Activated naive CD8-positive, alpha-beta T cell treated with anti-CD3 and anti-CD28 coated beads, Interleukin-2, amount 50 U/mL, for 16 hours (primary cell): ENCODE results near the gene ITGA8.
"Not testable (repeated sequence)": the region's sequence is repeated elsewhere in the genome, so short reads cannot be mapped to it uniquely, and the experiment has no call there.

Experiments used
- DNase-seq: peaks from one replicate; pipeline ENCODE4 v3.0.0-alpha.2; 2020; ENCODE audit warnings: low read depth, low spot score

The ITGA8 gene

DNA sequence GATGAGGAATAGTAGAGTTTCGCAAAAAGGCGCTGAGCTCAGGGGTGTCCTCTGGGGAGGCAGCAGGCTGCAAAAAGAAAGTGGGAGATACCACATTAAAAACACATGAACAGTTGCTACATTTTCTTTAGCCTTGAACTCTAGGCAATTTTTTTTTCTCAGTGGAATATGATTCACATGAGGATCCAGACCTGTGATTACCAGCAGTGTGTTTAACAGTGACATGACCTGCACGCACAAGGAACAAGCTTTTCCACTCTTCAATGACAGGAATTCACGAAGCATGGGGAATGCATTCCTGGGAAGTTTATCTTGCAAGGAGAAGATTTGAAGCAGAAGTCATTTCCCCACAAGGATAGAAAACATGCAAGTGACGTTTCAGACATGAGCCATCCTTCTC lies 161.6 kb downstream of the ITGA8 start:
- no peak for DNase-seq

DNA sequence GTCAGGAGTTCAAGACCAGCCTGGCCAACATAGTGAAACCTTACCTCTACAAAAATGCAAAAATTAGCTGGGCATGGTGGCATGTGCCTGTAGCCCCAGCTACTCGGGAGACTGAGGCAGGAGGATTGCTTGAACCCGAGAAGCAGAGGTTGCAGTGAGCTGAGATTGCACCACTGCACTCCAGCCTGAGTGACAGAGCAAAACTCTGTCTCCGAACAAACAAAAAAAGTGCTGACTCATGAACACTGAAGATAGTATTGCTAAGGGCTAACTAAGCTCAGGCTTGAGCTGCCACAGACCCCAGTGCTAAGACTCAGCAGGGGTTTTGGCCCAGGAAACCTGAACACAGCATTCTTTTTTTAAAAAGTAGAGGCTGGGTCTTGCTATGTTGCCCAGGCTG lies 162.6 kb downstream of the ITGA8 start:
- not testable (repeated sequence) for DNase-seq

DNA sequence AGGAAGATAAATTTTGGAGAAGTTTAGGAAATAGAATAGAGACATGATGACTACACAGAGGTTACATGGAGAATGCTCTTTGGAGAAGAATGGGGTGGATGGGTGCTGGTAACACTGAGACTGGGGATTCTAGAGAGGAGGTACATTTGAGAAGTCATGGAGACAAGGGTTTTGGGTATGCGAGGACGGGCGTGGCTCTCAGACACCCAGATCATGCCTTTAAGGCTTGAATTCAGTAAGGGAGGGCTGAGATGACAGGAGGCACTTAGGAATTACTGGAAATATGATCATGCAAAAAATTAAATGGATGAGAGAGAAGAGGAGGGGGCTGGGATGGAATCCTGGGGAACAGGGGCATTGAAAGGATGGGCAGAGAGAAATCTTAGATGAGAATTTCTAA lies 168.8 kb downstream of the ITGA8 start:
- no peak for DNase-seq

DNA sequence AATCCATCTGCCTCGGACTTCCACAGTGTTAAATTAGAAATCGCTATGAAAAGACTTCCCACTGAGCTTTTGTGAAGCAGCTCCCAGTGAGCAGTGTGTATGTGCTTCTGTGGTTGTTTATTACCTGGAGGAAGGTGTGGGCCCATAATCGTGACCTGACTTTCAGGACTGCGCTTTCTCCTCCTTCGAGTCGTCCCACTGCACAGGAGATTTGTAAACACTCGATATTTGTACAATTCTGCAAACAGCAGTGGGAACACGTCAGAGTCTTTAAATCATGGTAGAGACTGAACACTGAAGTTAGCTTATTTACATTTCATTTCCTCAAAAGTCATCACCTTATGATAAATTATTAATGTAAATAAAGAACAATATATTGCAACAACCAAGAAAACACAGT lies 171.4 kb downstream of the ITGA8 start:
- DNase-seq = no peak

DNA sequence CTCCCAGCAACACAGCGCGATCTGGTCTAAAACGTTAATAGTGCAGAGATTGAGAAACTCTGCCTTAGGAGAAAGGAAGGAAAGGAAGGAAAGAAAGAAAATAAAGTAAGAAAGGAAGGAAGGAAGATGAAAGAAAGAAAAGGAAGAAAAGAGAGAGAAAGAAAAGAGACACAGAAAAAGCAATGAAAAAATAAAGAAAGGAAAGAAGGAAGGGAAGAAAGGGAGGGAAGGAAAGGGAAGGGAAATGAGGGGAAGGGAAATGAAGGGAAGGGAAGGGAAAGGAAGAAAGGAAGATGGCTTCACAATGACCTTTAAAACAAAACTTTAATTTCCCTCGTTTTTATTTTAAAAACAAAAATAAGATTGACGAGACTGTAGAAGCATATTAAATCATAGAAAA lies 173.1 kb downstream of the ITGA8 start:
- no peak for DNase-seq

DNA sequence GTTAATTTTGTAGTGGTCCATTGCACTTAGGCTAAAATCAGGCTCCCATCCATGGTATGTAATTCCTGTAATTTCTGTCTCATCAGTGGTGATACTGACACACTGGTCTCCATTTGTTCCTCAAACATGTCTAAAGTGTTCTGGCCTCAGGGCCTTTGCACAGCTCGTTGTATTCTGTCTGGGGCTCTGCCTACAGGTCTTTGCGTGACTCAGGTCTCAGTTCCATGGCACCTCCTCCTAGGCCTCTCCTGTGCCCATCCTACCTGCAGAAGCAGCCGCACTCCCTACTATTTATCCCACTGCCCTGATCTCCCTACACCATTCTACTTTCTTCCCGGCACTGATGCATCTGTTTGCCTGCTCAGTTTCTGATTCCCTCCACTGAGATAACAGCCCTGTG lies 173.8 kb downstream of the ITGA8 start:
- DNase-seq = no peak

DNA sequence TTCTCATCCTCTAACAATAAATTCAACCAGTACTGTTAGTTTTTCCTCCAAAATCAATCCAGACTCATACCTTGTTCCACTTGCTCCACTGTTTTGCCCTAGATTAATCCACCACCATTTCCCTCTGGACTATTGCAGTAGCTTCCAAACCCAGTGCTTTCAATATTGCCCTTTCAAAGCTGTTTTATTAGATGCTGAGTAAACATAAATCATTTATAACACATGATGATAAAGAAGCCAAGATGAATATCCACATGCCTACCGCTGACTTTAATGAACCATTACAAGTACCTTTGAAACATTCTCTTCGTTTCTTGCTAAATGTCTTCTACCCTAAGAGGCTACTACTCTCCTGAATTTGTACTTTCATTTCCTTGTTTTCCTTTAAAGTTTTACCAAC lies 174.5 kb downstream of the ITGA8 start:
- no peak for DNase-seq

DNA sequence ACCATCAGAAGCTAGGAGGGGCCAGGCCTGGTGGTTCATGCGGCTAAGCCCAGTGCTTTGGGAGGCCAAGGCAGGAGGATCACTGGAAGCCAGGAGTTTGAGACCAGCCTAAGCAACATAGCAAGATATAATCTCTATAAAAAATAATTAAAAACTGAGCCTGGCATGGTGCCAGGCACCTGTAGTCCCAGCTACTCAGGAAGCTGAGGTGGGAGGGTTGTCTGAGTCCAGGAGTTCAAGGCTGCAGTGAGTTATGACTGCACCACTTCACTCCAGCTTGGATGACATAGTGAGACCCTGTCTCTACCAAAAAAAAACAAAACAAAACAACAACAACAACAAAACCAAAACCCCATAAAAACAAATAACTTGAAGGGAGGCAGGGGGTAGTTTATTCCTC lies 175.7 kb downstream of the ITGA8 start:
- DNase-seq = no peak

DNA sequence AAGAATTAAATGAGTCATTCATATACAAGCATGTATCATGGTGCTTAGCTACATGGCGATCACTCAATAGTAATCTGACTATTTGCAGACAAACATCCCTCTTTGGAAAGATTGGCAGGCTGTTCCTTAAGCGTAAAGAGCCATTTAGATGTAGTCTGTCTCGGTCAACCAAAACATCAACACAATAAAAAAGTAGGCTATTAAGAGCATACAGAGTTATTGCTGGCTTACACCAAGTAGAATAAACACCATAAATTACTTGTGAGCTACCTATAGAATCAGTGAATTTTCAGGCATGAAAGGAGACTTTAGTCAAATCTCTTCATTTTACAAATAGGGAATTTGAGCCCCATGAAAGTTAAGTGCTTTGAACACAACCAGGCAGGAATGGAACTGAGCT lies 176.9 kb downstream of the ITGA8 start:
- no peak for DNase-seq

DNA sequence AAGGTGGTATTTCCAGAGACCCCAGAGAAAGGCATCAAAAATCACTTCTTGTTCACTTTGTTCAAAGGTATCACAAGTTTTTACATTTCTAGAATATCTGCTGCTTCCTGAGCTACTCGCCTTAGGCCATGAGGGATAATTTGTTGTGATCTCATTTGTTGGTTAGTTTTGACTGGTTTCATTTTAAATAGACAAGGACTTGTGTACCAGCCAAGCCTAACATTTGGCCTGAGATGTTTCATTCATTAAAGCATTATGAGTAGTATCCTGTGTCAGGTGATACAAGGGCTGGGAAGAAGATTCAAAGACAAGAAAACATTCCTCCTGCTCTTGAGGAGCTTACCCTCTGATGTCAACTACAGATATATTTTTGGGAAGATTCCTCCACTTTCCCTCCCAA lies 178.3 kb downstream of the ITGA8 start:
- DNase-seq = no peak

DNA sequence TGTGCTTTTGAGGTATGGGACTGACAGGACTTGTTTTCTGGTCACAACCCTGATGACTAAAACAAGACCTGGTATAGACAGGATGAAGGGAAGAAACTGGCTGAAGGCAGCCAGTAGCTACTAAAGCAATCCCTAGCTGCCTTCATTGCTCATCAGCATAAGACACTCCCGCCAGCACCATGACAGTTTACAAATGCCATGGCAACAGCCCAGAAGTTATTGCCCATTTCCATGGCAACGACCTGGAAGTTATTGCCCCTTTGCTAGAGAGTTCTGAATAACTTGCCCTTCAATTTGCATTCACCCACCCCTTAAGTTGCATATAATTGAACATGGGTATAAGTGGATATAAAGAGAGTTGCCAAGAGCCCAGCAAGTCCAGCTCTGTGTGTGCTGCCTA lies 179.0 kb downstream of the ITGA8 start:
- DNase-seq = no peak

DNA sequence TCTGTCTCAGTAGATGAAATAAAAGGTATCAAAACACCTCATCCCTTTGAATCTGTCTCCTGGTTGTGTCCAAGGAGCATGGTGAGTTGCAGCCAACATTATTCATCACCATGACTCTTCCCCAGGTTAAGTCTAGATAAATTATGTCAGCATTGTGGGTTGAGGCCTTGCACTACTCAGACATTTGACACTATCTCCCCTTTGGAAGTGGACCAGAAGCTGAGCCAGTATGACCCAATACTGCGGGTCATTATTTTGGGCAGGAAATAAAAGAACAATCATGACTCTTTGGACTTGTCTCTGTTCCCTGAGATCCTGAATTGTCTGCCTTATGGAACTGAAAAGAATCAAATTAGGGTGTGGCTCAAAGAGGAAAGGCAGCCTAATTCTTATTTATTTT lies 180.5 kb downstream of the ITGA8 start:
- no peak for DNase-seq

DNA sequence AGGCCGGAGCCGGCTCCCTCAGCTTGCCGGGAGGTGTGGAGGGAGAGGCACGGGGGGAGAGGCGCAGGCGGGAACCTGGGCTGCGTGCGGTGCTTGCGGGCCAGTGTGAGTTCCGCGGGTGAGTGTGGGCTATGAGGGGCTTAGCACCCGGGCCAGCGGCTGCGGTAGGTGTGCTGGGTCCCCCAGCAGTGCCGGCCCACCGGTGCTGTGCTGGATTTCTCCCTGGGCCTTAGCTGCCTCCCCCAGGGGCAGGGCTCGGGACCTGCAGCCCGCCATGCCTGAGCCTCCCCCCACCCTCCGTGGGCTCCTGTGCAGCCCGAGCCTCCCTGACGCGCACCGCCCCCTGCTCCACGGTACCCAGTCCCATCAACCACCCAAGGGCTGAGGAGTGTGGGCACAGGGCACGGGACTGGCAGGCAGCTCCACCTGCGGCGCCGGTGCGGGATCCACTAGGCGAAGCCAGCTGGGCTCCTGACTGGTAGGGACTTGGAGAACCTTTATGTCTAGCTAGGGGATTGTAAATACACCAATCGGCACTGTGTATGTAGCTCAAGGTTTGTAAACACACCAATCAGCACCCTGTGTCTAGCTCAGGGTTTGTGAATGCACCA lies 184.7 kb downstream of the ITGA8 start:
- DNase-seq = not testable (repeated sequence)

DNA sequence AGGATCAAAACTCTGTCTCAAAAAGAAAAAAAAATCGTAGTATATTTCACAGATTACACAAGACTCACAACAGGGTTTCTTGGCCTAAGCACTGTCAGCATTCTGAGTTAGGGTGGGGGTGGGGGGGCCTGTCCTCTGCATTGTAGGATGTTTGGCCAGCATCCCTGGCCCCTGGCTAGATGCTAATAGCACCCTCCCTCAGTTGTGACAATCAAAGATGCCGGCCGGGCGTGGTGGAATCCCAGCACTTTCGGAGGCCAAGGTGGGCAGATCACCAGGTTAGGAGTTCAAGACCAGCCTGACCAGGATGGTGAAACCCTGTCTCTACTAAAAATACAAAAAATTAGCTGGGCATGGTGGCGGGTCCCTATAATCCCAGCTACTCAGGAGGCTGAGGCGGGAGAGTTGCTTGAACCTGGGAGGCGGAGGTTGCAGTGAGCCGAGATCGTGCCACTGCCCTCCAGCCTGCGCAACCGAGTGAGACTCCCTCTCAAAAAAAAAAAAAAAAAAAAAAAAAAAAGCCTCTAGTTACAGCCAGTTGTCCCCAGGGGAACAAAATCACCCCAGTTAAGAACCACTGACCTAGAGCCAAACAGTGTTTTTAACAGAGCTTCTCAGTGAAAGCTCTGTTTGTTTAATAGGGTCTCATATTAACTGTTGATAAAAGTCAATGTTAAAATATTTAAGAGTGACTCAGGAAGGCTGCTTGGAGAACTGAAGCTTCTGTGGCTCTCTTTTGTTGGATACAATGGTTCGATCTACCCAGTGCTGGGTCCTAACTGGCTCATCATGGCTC lies 187.6 kb downstream of the ITGA8 start:
- no peak for DNase-seq

DNA sequence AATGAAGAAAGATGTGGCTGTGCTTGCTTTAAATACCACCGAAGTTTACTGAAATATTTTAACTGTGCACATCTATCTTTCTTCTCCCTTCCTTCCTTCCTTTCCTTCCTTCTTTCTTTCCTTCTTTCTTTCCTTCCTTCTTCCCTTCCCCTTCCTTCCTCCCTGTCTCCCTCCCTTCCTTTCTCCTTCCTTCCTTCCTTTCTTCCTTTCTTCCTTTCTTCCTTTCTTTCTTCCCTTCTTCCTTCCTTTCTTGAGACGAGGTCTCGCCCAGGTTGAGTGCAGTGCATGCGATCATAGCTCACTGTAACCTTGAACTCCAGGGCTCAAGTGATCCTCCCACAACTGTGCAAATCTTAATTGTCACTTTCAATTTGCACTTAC lies 190.9 kb downstream of the ITGA8 start:
- no peak for DNase-seq

DNA sequence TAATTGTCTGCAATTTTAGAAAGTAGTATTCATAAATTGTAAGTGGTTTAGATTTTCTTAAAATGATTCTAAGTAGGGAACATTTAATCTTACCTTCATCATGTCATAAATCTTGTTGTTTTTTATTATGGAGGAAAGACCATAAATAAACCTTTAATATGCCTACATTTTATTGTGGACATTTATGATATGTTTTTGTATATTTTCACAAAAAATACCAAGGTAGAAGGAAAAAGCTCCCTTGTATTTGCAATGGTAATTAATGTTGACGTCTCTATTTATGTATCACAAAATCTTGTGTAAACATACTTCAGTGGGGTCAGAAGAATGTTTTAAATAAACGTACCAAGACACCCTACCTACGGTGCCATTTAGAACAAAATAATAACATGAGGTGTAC lies 193.0 kb downstream of the ITGA8 start:
- DNase-seq = no peak

DNA sequence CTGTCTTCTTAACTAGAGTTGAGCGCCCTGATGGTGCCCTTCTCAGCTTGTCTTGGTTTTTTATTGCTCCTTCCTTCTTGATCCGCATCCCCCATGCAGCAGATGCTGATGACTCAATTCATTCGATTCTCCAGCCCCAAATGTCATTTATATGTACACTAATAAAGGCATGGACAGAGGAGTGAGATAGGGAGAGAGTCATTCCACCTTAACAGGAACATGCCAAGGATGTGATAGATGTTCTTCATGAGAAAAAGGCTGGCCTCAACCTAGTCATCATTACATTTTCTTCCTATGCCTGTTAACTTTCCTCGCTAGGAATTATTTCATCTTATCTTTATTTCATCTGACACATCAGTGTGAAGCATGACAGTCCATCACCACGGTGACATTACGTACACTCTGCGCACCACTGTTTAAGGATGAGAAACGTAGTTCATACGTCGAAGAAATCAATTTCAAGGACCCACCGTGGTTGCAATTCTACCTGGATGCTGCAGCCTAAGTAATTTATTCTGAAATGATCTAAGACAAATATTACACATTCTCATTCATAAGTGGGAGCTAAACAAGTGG lies 198.3 kb downstream of the ITGA8 start:
- DNase-seq = no peak

DNA sequence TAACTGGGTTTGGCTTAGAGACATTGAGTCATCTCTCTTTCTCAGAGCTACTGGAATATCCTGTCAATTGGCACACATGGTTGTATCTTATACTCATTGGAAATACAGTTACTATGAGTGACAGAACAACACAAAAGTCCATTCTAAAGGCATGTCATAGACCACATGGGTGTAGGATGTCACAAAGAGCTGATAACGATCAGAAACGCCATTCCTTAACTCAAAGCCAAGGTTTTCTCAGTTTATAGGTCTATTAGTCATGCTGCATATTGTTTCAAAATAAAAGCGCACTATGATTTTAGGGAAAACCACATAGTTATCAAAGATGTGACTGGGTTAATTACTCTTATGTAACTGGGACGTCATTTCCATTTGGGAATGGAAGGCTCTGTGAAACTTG lies 201.5 kb downstream of the ITGA8 start:
- DNase-seq = no peak

DNA sequence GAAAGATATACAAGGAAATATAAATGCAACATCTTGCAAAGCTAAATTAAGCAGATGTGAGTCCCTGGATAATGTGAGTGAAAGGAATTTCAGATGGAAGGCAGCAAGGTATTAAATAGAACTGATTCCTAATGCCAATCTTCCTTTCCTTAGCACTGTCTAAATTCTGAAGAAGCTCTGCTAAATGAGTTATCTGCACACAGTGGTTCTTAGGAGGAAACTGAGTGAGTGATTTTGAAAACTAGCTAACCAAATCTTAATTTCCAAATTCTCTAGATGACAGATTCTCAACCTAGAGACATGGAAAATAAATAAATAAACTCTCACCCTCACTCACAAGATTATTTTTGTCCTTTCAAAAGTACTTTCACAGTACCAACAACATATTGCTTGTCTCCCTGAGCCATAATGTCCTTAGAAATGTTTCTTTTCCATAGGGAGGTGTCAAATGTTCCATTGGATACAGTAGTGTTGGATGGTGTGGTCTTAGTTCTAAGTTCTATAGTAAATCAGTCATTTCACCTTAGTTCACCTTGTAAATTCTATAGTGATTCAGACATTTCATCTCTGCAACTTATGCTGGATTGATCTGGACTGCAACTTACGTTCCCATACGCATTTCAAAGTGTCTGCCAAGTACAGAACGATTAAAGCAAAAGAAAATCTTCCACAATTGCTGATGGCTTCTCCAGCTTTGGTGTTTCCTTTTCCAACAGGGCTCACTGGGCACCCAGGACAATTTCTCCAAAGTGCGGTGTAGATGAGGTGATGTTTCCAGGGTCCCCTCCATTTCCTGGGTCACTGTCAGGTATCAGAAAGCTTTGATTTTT lies 203.3 kb downstream of the ITGA8 start:
- no peak for DNase-seq

DNA sequence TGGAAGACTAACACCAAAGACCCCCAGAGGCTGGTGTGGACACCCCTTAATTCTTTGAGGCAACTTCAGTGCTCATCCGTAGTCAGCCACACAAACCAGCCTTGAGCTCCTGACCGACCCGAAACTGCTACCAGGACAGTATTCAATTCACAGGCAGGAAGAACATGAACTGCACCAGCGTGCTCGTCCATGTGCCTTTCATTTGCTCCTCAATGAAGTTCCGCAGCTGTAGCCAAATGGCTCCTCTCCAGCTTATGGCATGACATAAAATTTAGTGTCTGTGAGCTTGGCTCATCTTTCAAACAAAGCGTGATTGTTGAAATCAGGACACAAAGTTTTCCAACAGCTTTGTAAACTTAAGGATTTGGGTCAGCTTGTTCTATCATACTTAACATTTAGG lies 204.5 kb downstream of the ITGA8 start:
- no peak for DNase-seq

DNA sequence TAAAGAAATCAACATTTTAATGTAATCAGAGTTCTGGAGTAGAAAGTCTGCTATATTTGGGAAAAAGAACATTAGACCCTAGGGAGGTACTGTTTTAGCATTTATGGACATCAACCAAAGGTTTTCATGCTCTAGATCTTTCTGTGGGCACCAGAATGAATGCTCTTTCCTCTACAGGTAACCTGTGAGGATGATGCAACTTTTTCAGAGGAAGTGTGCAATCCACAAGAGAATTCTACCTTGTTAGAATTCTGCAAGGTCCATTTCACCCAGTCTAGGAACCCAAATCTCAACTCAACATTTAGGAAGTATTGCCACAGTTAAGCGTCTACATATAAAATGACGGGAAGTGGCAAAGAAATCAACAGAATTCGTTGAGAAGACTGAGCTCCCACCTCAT lies 208.8 kb downstream of the ITGA8 start:
- DNase-seq = no peak

DNA sequence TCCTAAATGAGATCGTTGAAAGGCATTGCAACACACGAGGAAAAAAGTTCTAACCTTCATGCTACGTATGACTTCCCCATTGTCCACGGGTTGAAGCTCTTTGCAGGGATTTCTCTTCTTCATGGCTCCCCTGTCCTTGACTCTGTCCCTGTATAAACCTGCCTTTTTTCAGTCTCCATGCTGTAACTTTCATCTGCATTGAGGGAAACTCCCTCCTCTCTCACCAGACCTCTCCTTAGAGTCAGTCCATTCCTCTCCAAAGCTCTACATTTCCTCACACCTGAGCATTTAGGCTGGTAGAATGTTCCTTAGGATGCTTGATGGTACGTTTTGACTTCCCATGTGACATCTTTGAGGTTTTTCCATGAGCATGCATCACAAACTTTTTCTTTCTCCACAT lies 214.4 kb downstream of the ITGA8 start:
- DNase-seq = no peak
